Stimulated activated CD4-positive, alpha-beta T cell treated with anti-CD3 and anti-CD28 coated beads, Interleukin-12 subunit alpha, Interleukin-12 subunit beta, amount 100 ng/mL, for 24 hours (primary cell): Measurements from ENCODE around the gene TSPAN12.

Source experiments
- DNase-seq, 2 experiments: peaks; one replicate each; pipeline ENCODE4 v3.0.0-alpha.2; 2020; ENCODE audit warnings: low read depth in 2 of 2

TSPAN12 gene

DNA sequence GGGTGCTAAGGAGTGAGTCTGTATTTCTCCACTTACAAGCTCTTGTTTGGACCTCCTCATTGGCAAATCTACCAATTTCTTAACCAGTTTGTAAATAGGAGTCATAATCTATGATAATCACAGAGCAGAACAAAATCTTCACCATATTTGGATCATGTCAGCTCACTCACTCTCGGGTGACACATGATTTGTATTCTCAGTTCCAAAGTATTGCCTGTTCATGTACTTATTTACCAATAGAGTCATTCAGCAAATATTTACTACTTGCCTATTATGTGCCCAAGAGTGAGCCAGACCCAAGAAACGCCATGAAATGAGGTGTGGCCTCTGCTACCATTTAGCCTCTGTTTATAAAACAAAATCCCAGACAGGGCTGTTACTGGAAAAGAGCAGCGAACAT, 114.8 kb downstream of the TSPAN12 start:
- DNase-seq, result no peak

DNA sequence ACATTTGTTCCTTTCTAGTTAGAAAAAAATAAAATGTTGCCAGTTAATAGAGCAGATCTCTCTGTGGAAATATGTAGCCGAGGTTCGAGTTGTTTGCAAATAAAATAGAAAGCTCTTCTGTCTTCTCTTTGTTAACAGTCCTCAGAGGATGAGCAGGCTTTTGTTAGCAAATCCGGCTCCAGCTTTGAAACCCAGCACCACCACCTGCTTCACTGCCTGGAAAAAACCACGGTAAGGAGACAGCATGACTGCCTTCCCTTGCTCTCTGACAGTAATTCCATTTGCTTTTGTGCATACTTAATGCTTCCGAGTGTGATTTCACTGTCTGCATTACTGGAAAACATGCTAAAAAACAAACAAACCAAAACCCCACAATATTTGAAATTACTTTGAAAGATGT, 115.6 kb downstream of the TSPAN12 start:
- DNase-seq, result no peak

DNA sequence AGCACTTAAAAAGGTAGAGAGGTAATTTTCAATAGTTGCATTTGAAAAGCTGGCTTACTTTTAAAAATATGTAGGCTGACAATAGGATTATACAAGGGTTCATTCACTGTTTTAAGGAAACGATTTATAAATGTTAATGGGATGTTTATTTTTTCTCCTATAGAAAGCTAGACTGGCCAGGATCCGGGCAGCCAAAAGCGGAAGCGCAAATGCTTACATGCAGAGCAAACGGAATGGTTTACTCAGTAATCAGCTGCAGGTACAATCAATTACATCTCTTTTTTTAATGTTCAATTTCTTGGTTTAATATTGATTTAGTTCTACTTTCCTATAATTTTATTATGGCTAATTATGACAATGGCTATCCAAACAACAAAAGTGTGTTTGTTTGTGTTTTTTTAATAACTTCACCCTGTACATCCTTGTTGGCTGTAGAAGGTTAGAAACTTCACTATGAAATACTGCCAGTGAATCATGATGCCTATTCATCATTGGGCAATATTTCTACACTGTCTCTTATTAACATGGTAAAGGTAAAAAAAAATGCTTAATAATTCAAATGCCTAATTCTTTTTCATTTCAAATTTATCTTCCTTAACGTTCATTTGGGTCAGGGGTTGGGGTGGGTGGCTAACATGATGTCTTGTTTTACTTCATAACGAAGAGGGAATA, 116.4 kb downstream of the TSPAN12 start:
- no peak for DNase-seq

DNA sequence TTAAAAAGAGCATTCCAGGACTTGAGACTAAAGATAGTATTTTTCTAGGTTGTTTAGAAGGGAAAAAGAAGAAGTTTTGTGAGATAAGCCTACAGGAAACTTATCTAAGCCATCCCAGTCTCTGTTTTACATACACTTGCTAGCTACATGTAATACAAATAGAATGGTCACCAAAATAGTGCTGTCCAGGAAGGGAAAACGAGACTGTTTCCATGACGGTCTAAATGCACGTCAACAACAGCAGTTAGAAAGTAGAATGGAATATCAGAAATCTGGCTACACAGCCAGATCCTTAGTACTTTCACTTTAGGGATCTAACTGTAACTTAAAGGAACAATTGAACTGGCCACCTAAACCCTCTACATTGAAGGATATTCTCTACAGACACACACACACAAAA, 117.6 kb downstream of the TSPAN12 start:
- no peak for DNase-seq

DNA sequence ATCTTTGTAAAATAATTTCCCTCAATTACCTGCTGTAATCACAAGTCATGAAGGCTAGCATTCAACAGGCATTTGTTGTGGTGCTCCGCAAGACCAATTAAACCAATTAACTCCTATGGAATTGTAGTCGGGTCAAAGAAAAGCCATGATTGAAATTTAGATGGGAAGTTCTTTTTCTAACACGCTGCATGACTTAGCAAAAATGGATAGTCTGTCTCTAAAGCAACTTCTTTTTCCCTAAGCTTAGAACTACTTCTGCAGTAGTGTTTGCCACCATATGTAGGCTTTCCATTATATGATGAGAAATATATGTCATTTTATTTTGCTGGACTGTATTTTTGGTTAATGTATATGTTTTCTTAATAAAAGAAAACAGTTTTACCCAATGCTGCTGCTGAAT, 119.1 kb downstream of the TSPAN12 start:
- DNase-seq, result no peak
